Loucy (cell line): Measurements from ENCODE around the gene TAS2R3.

Source experiments
- H2AFZ ChIP-seq: fragments of 200-600 bp; sonication (generic); 2 replicates; pipeline ENCODE4 v1.6.0; 2016; ENCODE audit warnings: antibody characterized with exemption, mild to moderate bottlenecking, low read length, moderate library complexity
- H3F3A ChIP-seq: fragments of 200-600 bp; 2 replicates; pipeline ENCODE4 v1.6.0; 2016; ENCODE audit warnings: antibody characterized with exemption, low read depth, mild to moderate bottlenecking
- H3K27me3 ChIP-seq: fragments of 200-600 bp; sonication (generic); 2 replicates; pipeline ENCODE4 v1.6.1; 2014; ENCODE audit warnings: low read length, mild to moderate bottlenecking; ENCODE audit not compliant: insufficient read depth, poor library complexity, severe bottlenecking
- H3K36me3 ChIP-seq: fragments of 200-600 bp; sonication (generic); 2 replicates; pipeline ENCODE4 v1.6.1; 2016; ENCODE audit warnings: low read length; ENCODE audit not compliant: insufficient read depth
- H3K4me1 ChIP-seq: fragments of 200-600 bp; sonication (generic); 2 replicates; pipeline ENCODE4 v1.5.1; 2014; ENCODE audit warnings: low read length, mild to moderate bottlenecking; ENCODE audit not compliant: insufficient read depth, poor library complexity, severe bottlenecking
- H3K4me2 ChIP-seq: fragments of 200-600 bp; sonication (generic); 2 replicates; pipeline ENCODE4 v1.6.0; 2014; ENCODE audit warnings: antibody characterized with exemption, low read length, low read depth, mild to moderate bottlenecking; ENCODE audit not compliant: poor library complexity, severe bottlenecking
- H3K4me3 ChIP-seq: fragments of 200-600 bp; sonication (generic); 2 replicates; pipeline ENCODE4 v1.5.1; 2014; ENCODE audit warnings: low read length, mild to moderate bottlenecking, mixed read lengths; ENCODE audit not compliant: poor library complexity, severe bottlenecking
- H3K79me2 ChIP-seq: fragments of 200-600 bp; sonication (generic); 2 replicates; pipeline ENCODE4 v1.6.1; 2014; ENCODE audit warnings: low read length; ENCODE audit not compliant: insufficient read depth
- H3K9ac ChIP-seq: fragments of 200-600 bp; sonication (generic); 2 replicates; pipeline ENCODE4 v1.6.0; 2014; ENCODE audit warnings: mild to moderate bottlenecking, low read depth, low read length, moderate library complexity; ENCODE audit not compliant: poor library complexity, severe bottlenecking
- H3K9me2 ChIP-seq: fragments of 200-600 bp; sonication (generic); replicated peaks from 2 replicates; pipeline ENCODE4 v1.6.1; 2016; ENCODE audit warnings: low read depth, low read length, mixed read lengths
- H3K9me3 ChIP-seq: fragments of 200-600 bp; sonication (generic); 2 replicates; pipeline ENCODE4 v1.6.1; 2014; ENCODE audit warnings: mild to moderate bottlenecking, antibody characterized with exemption, low read length, low read depth; ENCODE audit not compliant: insufficient read depth
- H4K20me1 ChIP-seq: fragments of 200-600 bp; sonication (generic); 2 replicates; pipeline ENCODE4 v1.6.0; 2014; ENCODE audit warnings: antibody characterized with exemption, low read length, mild to moderate bottlenecking; ENCODE audit not compliant: insufficient read depth, poor library complexity, severe bottlenecking
- CTCF ChIP-seq: fragments of 200-600 bp; sonication (generic); conservative IDR thresholded peaks from 2 replicates; pipeline ENCODE4 v1.5.1; 2014; ENCODE audit warnings: mild to moderate bottlenecking, antibody characterized with exemption, low read length
- EZH2phosphoT487 ChIP-seq: fragments of 200-600 bp; IDR thresholded peaks from 2 replicates; pipeline ENCODE4 v1.6.1; 2018; ENCODE audit warnings: antibody characterized with exemption, mild to moderate bottlenecking, moderate library complexity, borderline replicate concordance

Gene TAS2R3

GRCh38 chr7:141737836-141738591 is 25.9 kb upstream of the TAS2R3 start, which contains the start of gene SSBP1:
Gene SSBP1, plus strand, starts transcription at chr7:141738358. Its CDS starts 809 bp downstream, at chr7:141739167.
- Histone ChIP-seq H3K9ac (peak within 1 kb of the TSS; percentile 89), H3K36me3 (peaks cover 13% of the 10 kb centered on the region), H3K4me1 (peaks cover 40% of the 10 kb centered on the region), H2AFZ (peak within 1 kb of the TSS; percentile 77), H3K4me3 (peak within 1 kb of the TSS; percentile 98), H3K4me2 (peak within 1 kb of the TSS; percentile 97), H3K9me2 (no peaks in the 10 kb centered on the region), H3K79me2 (peaks cover 44% of the 10 kb centered on the region), H3F3A (peaks cover 4% of the 10 kb centered on the region; the same call in 1 of the 2 replicates), H4K20me1 (peaks cover 44% of the 10 kb centered on the region), H3K27me3 (no peaks in the 10 kb centered on the region), H3K9me3 (no peaks in the 10 kb centered on the region)
- TF ChIP-seq EZH2phosphoT487 = no peak
- peak; percentile 94 for TF ChIP-seq CTCF

- peaks cover 44% of the 10 kb centered on the region for H3K79me2 ChIP-seq
- peak overlapping the region; percentile 89 for H3K9ac ChIP-seq
- TF ChIP-seq EZH2phosphoT487 (no peak), CTCF (no peak)
- H2AFZ ChIP-seq = peak overlapping the region; percentile 77
- H3K27me3 ChIP-seq = no peaks in the 10 kb centered on the region
- peak overlapping the region; percentile 98 for H3K4me3 ChIP-seq
- H3K9me3 ChIP-seq = no peaks in the 10 kb centered on the region
- H3K36me3 ChIP-seq = peaks cover 19% of the 10 kb centered on the region
- peaks cover 50% of the 10 kb centered on the region for H4K20me1 ChIP-seq
- no peaks in the 10 kb centered on the region for H3K9me2 ChIP-seq
- peaks cover 40% of the 10 kb centered on the region for H3K4me1 ChIP-seq
- H3K4me2 ChIP-seq = peak overlapping the region; percentile 97
- H3F3A ChIP-seq = peaks cover 4% of the 10 kb centered on the region; the same call in 1 of the 2 replicates
These were observed 25.3 kb upstream of the TAS2R3 start for GRCh38 chr7:141738592-141739013.

- no peaks in the 10 kb centered on the region for H3K9me2 ChIP-seq
- H3K4me3 ChIP-seq = peak overlapping the region; percentile 98
- H3K9ac ChIP-seq = peak overlapping the region; percentile 89
- no peaks in the 10 kb centered on the region for H3K9me3 ChIP-seq
- H4K20me1 ChIP-seq = peaks cover 56% of the 10 kb centered on the region
- peaks cover 40% of the 10 kb centered on the region for H3K4me1 ChIP-seq
- H3K36me3 ChIP-seq = peaks cover 26% of the 10 kb centered on the region
- no peaks in the 10 kb centered on the region for H3K27me3 ChIP-seq
- H2AFZ ChIP-seq = no peak overlapping the region
- peaks cover 4% of the 10 kb centered on the region; the same call in 1 of the 2 replicates for H3F3A ChIP-seq
- TF ChIP-seq EZH2phosphoT487 (no peak), CTCF (no peak)
- H3K4me2 ChIP-seq = peak overlapping the region; percentile 97
- H3K79me2 ChIP-seq = peaks cover 44% of the 10 kb centered on the region
These were observed 24.6 kb upstream of the TAS2R3 start for GRCh38 chr7:141739250-141739649.
